IMR-90 (cell line): ENCODE data around the gene C2. TPM values are rescaled to one million over a fixed set of nuclear protein-coding genes. Genes with fewer than 3 reads are reported as not detected.
A peak's percentile ranks its signal among the peaks of the same experiment; 100 is the strongest.

Source experiments
- ATAC-seq: fragments of 200-7000 bp; cut with Tn5 transposase; 2 replicates; pipeline ENCODE4 v1.9.1; 2020; ENCODE audit warnings: low read depth, mild to moderate bottlenecking, moderate library complexity
- BruUV-seq: library from RNA; stranded (reverse); fragments of 400-500 nt; replicated peaks from 2 replicates; lab custom pipeline; 2021; lab: Mats Ljungman, UMichigan
- CTCF ChIA-PET: fragments of 300-600 bp; formaldehyde crosslinking; extraction: SDS; loops from one replicate; lab custom pipeline; 2021; ENCODE audit warnings: antibody characterized with exemption; lab: Yijun Ruan, JAX
- POLR2A ChIA-PET: fragments of 300-600 bp; sonication (Branson Sonifier 250); formaldehyde crosslinking; loops from one replicate; lab custom pipeline; 2022; ENCODE audit warnings: antibody characterized with exemption; ENCODE audit not compliant: unreplicated experiment; lab: Charles Lee
- DNase-seq: peaks from one replicate; pipeline ENCODE4 v3.0.0; 2013
- H2AFZ ChIP-seq: replicated peaks from 2 replicates; pipeline ENCODE3; 2013; ENCODE audit warnings: low read length, mild to moderate bottlenecking; ENCODE audit not compliant: poor library complexity
- H2AK5ac ChIP-seq: 2 replicates; pipeline ENCODE4 v1.6.1; 2013; ENCODE audit warnings: low read depth, low read length, inconsistent platforms
- H2AK9ac ChIP-seq: replicated peaks from 2 replicates; pipeline ENCODE3; 2013; ENCODE audit warnings: mild to moderate bottlenecking, low read depth, low read length, moderate library complexity; ENCODE audit not compliant: poor library complexity
- H2BK120ac ChIP-seq: 2 replicates; pipeline ENCODE4 v1.6.1; 2013; ENCODE audit warnings: low read depth, low read length, inconsistent platforms
- H2BK15ac ChIP-seq: 3 replicates; pipeline ENCODE4 v1.6.1; 2013; ENCODE audit warnings: low read depth, low read length, inconsistent platforms
- H2BK20ac ChIP-seq: 2 replicates; pipeline ENCODE4 v1.6.1; 2013; ENCODE audit warnings: low read depth, mild to moderate bottlenecking, inconsistent platforms, low read length, moderate library complexity
- H2BK5ac ChIP-seq: 2 replicates; pipeline ENCODE4 v1.6.1; 2013; ENCODE audit warnings: mild to moderate bottlenecking, low read depth, low read length, inconsistent platforms; ENCODE audit not compliant: poor library complexity, severe bottlenecking
- H3K14ac ChIP-seq: replicated peaks from 2 replicates; pipeline ENCODE4 v1.6.1; 2013; ENCODE audit warnings: low read depth, low read length, inconsistent platforms
- H3K18ac ChIP-seq: 2 replicates; pipeline ENCODE4 v1.6.1; 2013; ENCODE audit warnings: low read depth, low read length, control low read depth
- H3K23ac ChIP-seq: 2 replicates; pipeline ENCODE4 v1.6.1; 2013; ENCODE audit warnings: low read depth, low read length, inconsistent platforms
- H3K27ac ChIP-seq: 2 replicates; pipeline ENCODE4 v1.5.1; 2013; ENCODE audit warnings: mild to moderate bottlenecking, control low read depth, low read length; ENCODE audit not compliant: insufficient read depth
- H3K27me3 ChIP-seq: 2 replicates; pipeline ENCODE4 v1.6.1; 2013; ENCODE audit warnings: low read length; ENCODE audit not compliant: control insufficient read depth, insufficient read depth
- H3K36me3 ChIP-seq: 2 replicates; pipeline ENCODE4 v1.6.1; 2013; ENCODE audit warnings: low read length, mixed read lengths; ENCODE audit not compliant: control insufficient read depth, insufficient read depth
- H3K4ac ChIP-seq: 2 replicates; pipeline ENCODE4 v1.6.1; 2013; ENCODE audit warnings: low read depth, low read length, inconsistent platforms
- H3K4me1 ChIP-seq: 2 replicates; pipeline ENCODE4 v1.6.1; 2013; ENCODE audit warnings: low read length, mixed read lengths; ENCODE audit not compliant: control insufficient read depth, insufficient read depth
- H3K4me2 ChIP-seq: 2 replicates; pipeline ENCODE4 v1.6.1; 2013; ENCODE audit warnings: low read depth, mild to moderate bottlenecking, control low read depth, low read length, moderate library complexity
- H3K4me3 ChIP-seq: 2 replicates; pipeline ENCODE4 v1.5.1; 2013; ENCODE audit warnings: low read depth, mild to moderate bottlenecking, control low read depth, low read length, moderate library complexity; ENCODE audit not compliant: insufficient read depth
- H3K56ac ChIP-seq: 2 replicates; pipeline ENCODE4 v1.6.1; 2013; ENCODE audit warnings: low read length, inconsistent platforms; ENCODE audit not compliant: insufficient read depth; ENCODE audit errors: extremely low read depth
- H3K79me1 ChIP-seq, 2 experiments: 2 replicates each; pipeline ENCODE4 v1.6.1; 2013; ENCODE audit warnings: low read length in 2 of 2, inconsistent platforms in 1 of 2, low read depth in 1 of 2
- H3K9ac ChIP-seq: 2 replicates; pipeline ENCODE4 v1.6.1; 2013; ENCODE audit warnings: low read depth, low read length, control low read depth
- H3K9me1 ChIP-seq: 2 replicates; pipeline ENCODE4 v1.6.1; 2013; ENCODE audit warnings: low read length, inconsistent platforms; ENCODE audit not compliant: insufficient read depth
- H3K9me3 ChIP-seq: 2 replicates; pipeline ENCODE4 v1.6.1; 2013; ENCODE audit warnings: low read length; ENCODE audit not compliant: control insufficient read depth, insufficient read depth
- H4K20me1 ChIP-seq: 2 replicates; pipeline ENCODE4 v1.6.1; 2013; ENCODE audit warnings: low read length, inconsistent platforms; ENCODE audit not compliant: insufficient read depth
- H4K5ac ChIP-seq: 2 replicates; pipeline ENCODE4 v1.6.1; 2013; ENCODE audit warnings: mild to moderate bottlenecking, low read depth, low read length, control low read depth
- H4K8ac ChIP-seq, 2 experiments: 2 replicates each; pipeline ENCODE4 v1.6.1; 2013; ENCODE audit warnings: low read depth in 2 of 2, low read length in 2 of 2, control low read depth in 1 of 2, inconsistent platforms in 1 of 2
- H4K91ac ChIP-seq: 2 replicates; pipeline ENCODE4 v1.6.1; 2013; ENCODE audit warnings: low read depth, low read length, inconsistent platforms; ENCODE audit not compliant: insufficient read depth
- BHLHE40 ChIP-seq: fragments of 150-350 bp; IDR thresholded peaks from 2 replicates; pipeline ENCODE4 v1.6.1; 2016; ENCODE audit warnings: mild to moderate bottlenecking, low read depth, low read length
- CEBPB ChIP-seq: IDR thresholded peaks from 2 replicates; pipeline ENCODE4 v1.6.1; 2012; ENCODE audit warnings: low read depth, low read length, improper control_type of control experiment
- CHD1 ChIP-seq: IDR thresholded peaks from 2 replicates; pipeline ENCODE4 v1.6.1; 2012; ENCODE audit warnings: low read depth, low read length, improper control_type of control experiment
- FOS ChIP-seq: fragments of 150-350 bp; IDR thresholded peaks from 2 replicates; pipeline ENCODE4 v1.6.1; 2016; ENCODE audit warnings: low read depth, low read length
- MAFK ChIP-seq: IDR thresholded peaks from 2 replicates; pipeline ENCODE4 v1.6.1; 2012; ENCODE audit warnings: low read depth, low read length, improper control_type of control experiment
- MAZ ChIP-seq: IDR thresholded peaks from 2 replicates; pipeline ENCODE4 v1.6.1; 2012; ENCODE audit warnings: low read depth, mild to moderate bottlenecking, low read length, improper control_type of control experiment, moderate library complexity, borderline replicate concordance
- MXI1 ChIP-seq: IDR thresholded peaks from 2 replicates; pipeline ENCODE4 v1.6.1; 2012; ENCODE audit warnings: low read depth, mild to moderate bottlenecking, low read length, moderate library complexity, borderline replicate concordance
- NFE2L2 ChIP-seq: fragments of 150-350 bp; IDR thresholded peaks from 2 replicates; pipeline ENCODE4 v1.6.1; 2016; ENCODE audit warnings: low read depth, mild to moderate bottlenecking, low read length
- POLR2A ChIP-seq: IDR thresholded peaks from 2 replicates; pipeline ENCODE4 v1.6.1; 2012; ENCODE audit warnings: mild to moderate bottlenecking, low read depth, low read length
- RAD21 ChIP-seq: IDR thresholded peaks from 2 replicates; pipeline ENCODE4 v1.6.1; 2012; ENCODE audit warnings: low read length, improper control_type of control experiment
- RCOR1 ChIP-seq: IDR thresholded peaks from 2 replicates; pipeline ENCODE4 v1.6.1; 2012; ENCODE audit warnings: mild to moderate bottlenecking, low read length, improper control_type of control experiment; ENCODE audit not compliant: insufficient replicate concordance
- RFX5 ChIP-seq: IDR thresholded peaks from 2 replicates; pipeline ENCODE4 v1.8.0; 2012; ENCODE audit warnings: low read depth, mild to moderate bottlenecking, low read length, moderate library complexity
- SMC3 ChIP-seq: fragments of 150-350 bp; IDR thresholded peaks from 2 replicates; pipeline ENCODE4 v1.6.1; 2016; ENCODE audit warnings: low read depth, mild to moderate bottlenecking, antibody characterized with exemption, low read length, moderate library complexity
- WGBS, 2 experiments: methylation state at CpG; one replicate each; pipeline versions ENCODE4 v1.1.5 to v1.1.7; 2013; ENCODE audit warnings: missing lambda C conversion rate in 2 of 2; ENCODE audit not compliant: insufficient read length in 1 of 2; ENCODE audit errors: extremely low coverage in 2 of 2; 5-methylcytosine and 5-hydroxymethylcytosine counted together
- dilution Hi-C: fragments of 300-500 bp; cut with HindIII; formaldehyde crosslinking; loops from one replicate; pipeline ENCODE4 v1.14.3; 2018; ENCODE audit warnings: low sequenced_read_pairs; ENCODE audit not compliant: unreplicated experiment
- in situ Hi-C: fragments of 300-500 bp; cut with MboI; formaldehyde crosslinking; loops from 3 replicates; pipeline ENCODE4 v1.14.3; 2019; ENCODE audit warnings: low sequenced_read_pairs, inconsistent platforms, mixed read lengths
- intact Hi-C: fragments of 100-400 bp; cut with micrococcal nuclease; formaldehyde crosslinking; loops from 2 replicates; pipeline ENCODE4 v1.10.0; 2022
- polyA plus RNA-seq, 3 experiments: library from polyadenylated mRNA; depleted of rRNA; stranded (reverse); fragments of >200 nt; gene quantifications; 2 replicates each; pipeline ENCODE4 v1.2.3, GENCODE V29; 2012; ENCODE audit warnings: low replicate concordance in 1 of 3
- total RNA-seq: library from RNA; depleted of rRNA; stranded (reverse); fragments of >200 nt; gene quantifications from 2 replicates; pipeline ENCODE4 v1.2.3, GENCODE V29; 2012
- TF ChIP-seq, protein P1 (sequence below): conservative IDR thresholded peaks from 2 replicates; pipeline ENCODE4 v1.5.1; 2012; ENCODE audit warnings: mild to moderate bottlenecking, low read depth, low read length, improper control_type of control experiment
- TF ChIP-seq, protein P2 (sequence below): fragments of 150-350 bp; IDR thresholded peaks from 2 replicates; pipeline ENCODE4 v1.6.1; 2016; ENCODE audit warnings: low read depth, mild to moderate bottlenecking, low read length, moderate library complexity, borderline replicate concordance
- TF ChIP-seq, protein P3 (sequence below): fragments of 150-350 bp; IDR thresholded peaks from 2 replicates; pipeline ENCODE4 v1.6.1; 2017; ENCODE audit warnings: mild to moderate bottlenecking, antibody characterized with exemption, low read length, low read depth

Gene C2
- total and polyA plus RNA-seq, 2 of the 4 experiments (the other 2 are of a cell fraction): 0.18 to 0.19 TPM

DNA sequence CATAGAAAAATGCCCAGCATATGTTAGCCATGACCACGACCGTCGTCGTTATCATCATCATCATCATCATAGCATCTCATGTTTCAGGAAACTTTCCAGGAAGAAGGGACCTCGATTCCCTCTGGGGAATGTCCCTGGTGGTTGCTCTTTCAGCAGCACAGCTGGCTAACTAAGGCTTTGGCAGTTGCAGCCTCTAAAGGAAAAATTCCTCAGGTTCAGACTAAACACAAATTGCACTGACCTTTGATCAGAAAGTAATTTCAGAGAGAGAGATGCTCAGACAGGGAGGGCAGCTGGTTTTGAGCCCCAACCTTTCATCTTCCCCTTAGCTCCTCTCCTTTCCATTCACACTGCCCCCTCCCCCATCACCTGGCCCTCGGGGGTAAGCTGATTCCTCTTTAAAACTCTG, 12.7 kb downstream of the C2 start:
- Histone ChIP-seq H3K79me1 (no peaks in the 10 kb centered on the region), H3K14ac (peak overlapping the region; percentile 76; the same call in 1 of the 2 replicates), H3K9ac (no peak overlapping the region; the same call in 1 of the 2 replicates), H3K18ac (no peak overlapping the region), H2BK15ac (no peak overlapping the region), H2BK120ac (no peak overlapping the region), H2AFZ (peak overlapping the region; percentile 70), H2AK5ac (no peak overlapping the region), H3K4me2 (peak overlapping the region; percentile 40), H4K5ac (peak overlapping the region; percentile 8; the same call in 1 of the 2 replicates), H2AK9ac (peak overlapping the region; percentile 21), H3K36me3 (no peaks in the 10 kb centered on the region), H3K4me1 (peaks cover 11% of the 10 kb centered on the region), H3K23ac (0 out of 2 replicates have a peak overlapping the region, but pooled peaks have one; percentile 66), H3K9me3 (no peaks in the 10 kb centered on the region), H3K4ac (peak overlapping the region; percentile 27; the same call in 1 of the 2 replicates), H3K27ac (no peak overlapping the region), H2BK20ac (no peak overlapping the region), H4K91ac (no peak overlapping the region), H4K8ac (0 out of 4 replicates have a peak overlapping the region, but pooled peaks of 1 of the 2 experiments have one; percentile 11), H2BK5ac (peak overlapping the region; percentile 4), H3K9me1 (no peaks in the 10 kb centered on the region), H3K27me3 (no peaks in the 10 kb centered on the region), H4K20me1 (no peaks in the 10 kb centered on the region), H3K56ac (no peak overlapping the region; the same call in 1 of the 2 replicates), H3K4me3 (no peak overlapping the region)
- TF ChIP-seq, protein P1, sequence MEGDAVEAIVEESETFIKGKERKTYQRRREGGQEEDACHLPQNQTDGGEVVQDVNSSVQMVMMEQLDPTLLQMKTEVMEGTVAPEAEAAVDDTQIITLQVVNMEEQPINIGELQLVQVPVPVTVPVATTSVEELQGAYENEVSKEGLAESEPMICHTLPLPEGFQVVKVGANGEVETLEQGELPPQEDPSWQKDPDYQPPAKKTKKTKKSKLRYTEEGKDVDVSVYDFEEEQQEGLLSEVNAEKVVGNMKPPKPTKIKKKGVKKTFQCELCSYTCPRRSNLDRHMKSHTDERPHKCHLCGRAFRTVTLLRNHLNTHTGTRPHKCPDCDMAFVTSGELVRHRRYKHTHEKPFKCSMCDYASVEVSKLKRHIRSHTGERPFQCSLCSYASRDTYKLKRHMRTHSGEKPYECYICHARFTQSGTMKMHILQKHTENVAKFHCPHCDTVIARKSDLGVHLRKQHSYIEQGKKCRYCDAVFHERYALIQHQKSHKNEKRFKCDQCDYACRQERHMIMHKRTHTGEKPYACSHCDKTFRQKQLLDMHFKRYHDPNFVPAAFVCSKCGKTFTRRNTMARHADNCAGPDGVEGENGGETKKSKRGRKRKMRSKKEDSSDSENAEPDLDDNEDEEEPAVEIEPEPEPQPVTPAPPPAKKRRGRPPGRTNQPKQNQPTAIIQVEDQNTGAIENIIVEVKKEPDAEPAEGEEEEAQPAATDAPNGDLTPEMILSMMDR: no peak
- TF ChIP-seq RAD21 (no peak), POLR2A (no peak), SMC3 (no peak), MAFK (no peak), BHLHE40 (no peak), MAZ (no peak), CEBPB (no peak), FOS (no peak), NFE2L2 (no peak), MXI1 (no peak), RCOR1 (no peak), CHD1 (no peak), RFX5 (no peak)
- TF ChIP-seq, protein P2, sequence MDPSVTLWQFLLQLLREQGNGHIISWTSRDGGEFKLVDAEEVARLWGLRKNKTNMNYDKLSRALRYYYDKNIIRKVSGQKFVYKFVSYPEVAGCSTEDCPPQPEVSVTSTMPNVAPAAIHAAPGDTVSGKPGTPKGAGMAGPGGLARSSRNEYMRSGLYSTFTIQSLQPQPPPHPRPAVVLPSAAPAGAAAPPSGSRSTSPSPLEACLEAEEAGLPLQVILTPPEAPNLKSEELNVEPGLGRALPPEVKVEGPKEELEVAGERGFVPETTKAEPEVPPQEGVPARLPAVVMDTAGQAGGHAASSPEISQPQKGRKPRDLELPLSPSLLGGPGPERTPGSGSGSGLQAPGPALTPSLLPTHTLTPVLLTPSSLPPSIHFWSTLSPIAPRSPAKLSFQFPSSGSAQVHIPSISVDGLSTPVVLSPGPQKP: no peak
- TF ChIP-seq, protein P3, sequence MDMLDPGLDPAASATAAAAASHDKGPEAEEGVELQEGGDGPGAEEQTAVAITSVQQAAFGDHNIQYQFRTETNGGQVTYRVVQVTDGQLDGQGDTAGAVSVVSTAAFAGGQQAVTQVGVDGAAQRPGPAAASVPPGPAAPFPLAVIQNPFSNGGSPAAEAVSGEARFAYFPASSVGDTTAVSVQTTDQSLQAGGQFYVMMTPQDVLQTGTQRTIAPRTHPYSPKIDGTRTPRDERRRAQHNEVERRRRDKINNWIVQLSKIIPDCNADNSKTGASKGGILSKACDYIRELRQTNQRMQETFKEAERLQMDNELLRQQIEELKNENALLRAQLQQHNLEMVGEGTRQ: no peak
- intact Hi-C loops: loop anchor here (2.0 kb wide), 1 partner anchor 13 kb away; the partner anchor contains the start of gene C2
- in situ Hi-C loops: loop anchor here (10.0 kb wide), 1 partner anchor 255 kb away; the partner anchor contains the start of gene LY6G5C
- dilution Hi-C loops: no loop called here
- CTCF ChIA-PET: interaction anchor here (0.6 to 1.3 kb wide), 5 partner anchors 12 to 144 kb away, joined by 3 to 5 read pairs (median 3); no protein-coding TSS in a partner anchor
- DNase-seq (peak; percentile 55), ATAC-seq (peak; percentile 76)
- no CpG with 5 or more reads among the region's 6 CpGs for WGBS, 2 experiments
- POLR2A ChIA-PET: no interaction called here
- BruUV-seq: no TSS peak
